ENCODE data around the gene ABCC6. TPM values are rescaled to one million over a fixed set of nuclear protein-coding genes. Genes with fewer than 3 reads are reported as not detected.
"Not testable (repeated sequence)": the region's sequence is repeated elsewhere in the genome, so short reads cannot be mapped to it uniquely, and the experiment has no call there.

ABCC6 gene
- total RNA-seq, 1 experiment from 2014 or later = 2.7 TPM

- intact Hi-C loops (cut with micrococcal nuclease); ATAC-seq; H3K9me3 ChIP-seq (ENCODE audit: control insufficient read depth in 1 of 2, insufficient read depth in 1 of 2, low read depth in 1 of 2, low read length in 2 of 2); H3K9me2 ChIP-seq (ENCODE audit: insufficient read depth); H3K4me1 ChIP-seq (ENCODE audit: control insufficient read depth in 1 of 2, insufficient read depth in 2 of 2, low read length in 2 of 2); H3K4me3 ChIP-seq (replicated peaks in 1 of 2; ENCODE audit: low read depth in 1 of 2, low read length in 2 of 2); H3K36me3 ChIP-seq (ENCODE audit: control insufficient read depth in 1 of 2, insufficient read depth in 2 of 2, low read length in 2 of 2); H3K9ac ChIP-seq (ENCODE audit: low read length); POLR2A ChIA-PET; H3K27me3 ChIP-seq (ENCODE audit: insufficient read depth, low read length); RAD21 ChIA-PET (ENCODE audit: low non-redundant PET in 1 of 2, low total read pairs in 2 of 2, uncharacterized antibody in 2 of 2, unreplicated experiment in 2 of 2); H4K20me1 ChIP-seq (ENCODE audit: insufficient read depth); H3K4me2 ChIP-seq (ENCODE audit: low read length); DNase-seq (ENCODE audit: low read depth, low spot score); H3K27ac ChIP-seq (ENCODE audit: low read depth, low read length); H3K79me2 ChIP-seq (ENCODE audit: insufficient read depth, low read length); BruUV-seq (replicated peaks); CTCF ChIA-PET; H2AFZ ChIP-seq (ENCODE audit: low read depth, low read length, poor library complexity, severe bottlenecking): not testable (repeated sequence)
These were observed 13.8 kb upstream of the ABCC6 start for GRCh38 chr16:16237071-16237470.

GRCh38 chr16:16232692-16233061, 9.4 kb upstream of the ABCC6 start:
- H3K9me2 ChIP-seq (ENCODE audit: insufficient read depth); H2AFZ ChIP-seq (ENCODE audit: low read depth, low read length, poor library complexity, severe bottlenecking); H3K9me3 ChIP-seq (ENCODE audit: control insufficient read depth in 1 of 2, insufficient read depth in 1 of 2, low read depth in 1 of 2, low read length in 2 of 2); RAD21 ChIA-PET (ENCODE audit: low non-redundant PET in 1 of 2, low total read pairs in 2 of 2, uncharacterized antibody in 2 of 2, unreplicated experiment in 2 of 2); BruUV-seq (replicated peaks); H3K9ac ChIP-seq (ENCODE audit: low read length); H3K36me3 ChIP-seq (ENCODE audit: control insufficient read depth in 1 of 2, insufficient read depth in 2 of 2, low read length in 2 of 2); POLR2A ChIA-PET; H3K27me3 ChIP-seq (ENCODE audit: insufficient read depth, low read length); H3K27ac ChIP-seq (ENCODE audit: low read depth, low read length); H3K4me2 ChIP-seq (ENCODE audit: low read length); H3K4me1 ChIP-seq (ENCODE audit: control insufficient read depth in 1 of 2, insufficient read depth in 2 of 2, low read length in 2 of 2); CTCF ChIA-PET; DNase-seq (ENCODE audit: low read depth, low spot score); H4K20me1 ChIP-seq (ENCODE audit: insufficient read depth); H3K79me2 ChIP-seq (ENCODE audit: insufficient read depth, low read length); intact Hi-C loops (cut with micrococcal nuclease): not testable (repeated sequence)
- ATAC-seq = peak; percentile 51
- peak overlapping the region in 1 of 2 experiments; percentile 26; a peak in 1 of 4 replicates for H3K4me3 ChIP-seq (replicated peaks in 1 of 2; ENCODE audit: low read depth in 1 of 2, low read length in 2 of 2)

DNA sequence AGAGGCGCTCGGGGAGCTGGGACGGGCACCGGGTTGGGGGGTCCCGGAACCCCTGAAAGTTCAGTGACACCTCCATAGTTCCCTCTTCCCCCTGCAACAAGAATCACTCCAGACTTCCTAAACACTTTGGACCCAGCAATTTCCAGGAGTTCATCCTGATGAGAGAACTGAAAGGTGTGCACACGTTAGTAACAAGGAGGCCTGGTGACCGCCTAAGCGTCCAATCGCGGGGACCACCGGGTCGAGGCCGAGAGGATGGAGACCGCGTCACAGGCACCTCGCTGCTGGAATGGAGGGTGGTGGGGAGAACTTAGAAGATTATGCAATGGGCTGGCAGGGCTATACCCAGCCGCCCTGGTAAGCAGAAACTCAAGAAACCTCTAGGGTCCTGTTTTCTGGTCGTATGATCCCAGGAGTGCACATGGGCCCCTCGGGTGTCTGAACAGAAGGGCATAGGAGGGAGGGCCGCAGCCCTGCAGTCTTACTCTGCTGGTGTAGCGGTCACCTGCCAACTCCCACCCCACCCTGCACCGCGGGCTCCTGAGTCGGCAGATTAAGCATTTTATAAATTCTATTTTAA, 458 bp upstream of the ABCC6 start:
- BruUV-seq (replicated peaks); DNase-seq (ENCODE audit: low read depth, low spot score); intact Hi-C loops (cut with micrococcal nuclease); CTCF ChIA-PET; H3K27me3 ChIP-seq (ENCODE audit: insufficient read depth, low read length); H3K4me3 ChIP-seq (replicated peaks in 1 of 2; ENCODE audit: low read depth in 1 of 2, low read length in 2 of 2); H3K79me2 ChIP-seq (ENCODE audit: insufficient read depth, low read length); H3K9me2 ChIP-seq (ENCODE audit: insufficient read depth); H3K9ac ChIP-seq (ENCODE audit: low read length); POLR2A ChIA-PET; H2AFZ ChIP-seq (ENCODE audit: low read depth, low read length, poor library complexity, severe bottlenecking); H3K9me3 ChIP-seq (ENCODE audit: control insufficient read depth in 1 of 2, insufficient read depth in 1 of 2, low read depth in 1 of 2, low read length in 2 of 2); H3K4me2 ChIP-seq (ENCODE audit: low read length); H4K20me1 ChIP-seq (ENCODE audit: insufficient read depth); H3K4me1 ChIP-seq (ENCODE audit: control insufficient read depth in 1 of 2, insufficient read depth in 2 of 2, low read length in 2 of 2); H3K36me3 ChIP-seq (ENCODE audit: control insufficient read depth in 1 of 2, insufficient read depth in 2 of 2, low read length in 2 of 2); H3K27ac ChIP-seq (ENCODE audit: low read depth, low read length); RAD21 ChIA-PET (ENCODE audit: low non-redundant PET in 1 of 2, low total read pairs in 2 of 2, uncharacterized antibody in 2 of 2, unreplicated experiment in 2 of 2): not testable (repeated sequence)
- peak; percentile 37 for ATAC-seq

DNA sequence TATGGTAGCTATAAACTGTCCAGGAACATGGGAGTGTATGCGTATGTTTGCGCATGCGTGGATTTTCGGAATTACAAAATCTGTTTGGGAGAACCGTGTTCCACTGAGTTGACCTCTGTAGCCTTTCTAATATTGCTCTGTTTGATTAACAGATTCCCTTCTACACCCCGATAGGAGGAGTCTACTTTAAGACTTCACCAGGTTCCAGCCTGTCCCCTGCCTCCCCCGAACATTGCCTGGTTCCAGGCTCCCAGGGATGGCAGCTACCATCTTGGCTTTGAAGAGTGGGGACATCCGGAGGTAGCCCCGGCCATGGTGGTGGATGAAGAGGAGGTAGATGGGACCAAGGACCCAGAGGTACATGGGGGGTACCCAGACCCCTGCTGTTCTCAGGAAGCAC, 1.9 kb downstream of the ABCC6 start:
- H3K4me2 ChIP-seq (ENCODE audit: low read length); H2AFZ ChIP-seq (ENCODE audit: low read depth, low read length, poor library complexity, severe bottlenecking); H3K9me2 ChIP-seq (ENCODE audit: insufficient read depth); H3K4me3 ChIP-seq (replicated peaks in 1 of 2; ENCODE audit: low read depth in 1 of 2, low read length in 2 of 2); BruUV-seq (replicated peaks); H4K20me1 ChIP-seq (ENCODE audit: insufficient read depth); intact Hi-C loops (cut with micrococcal nuclease); H3K27ac ChIP-seq (ENCODE audit: low read depth, low read length); H3K4me1 ChIP-seq (ENCODE audit: control insufficient read depth in 1 of 2, insufficient read depth in 2 of 2, low read length in 2 of 2); RAD21 ChIA-PET (ENCODE audit: low non-redundant PET in 1 of 2, low total read pairs in 2 of 2, uncharacterized antibody in 2 of 2, unreplicated experiment in 2 of 2); DNase-seq (ENCODE audit: low read depth, low spot score); H3K27me3 ChIP-seq (ENCODE audit: insufficient read depth, low read length); H3K36me3 ChIP-seq (ENCODE audit: control insufficient read depth in 1 of 2, insufficient read depth in 2 of 2, low read length in 2 of 2); H3K9ac ChIP-seq (ENCODE audit: low read length); POLR2A ChIA-PET; H3K9me3 ChIP-seq (ENCODE audit: control insufficient read depth in 1 of 2, insufficient read depth in 1 of 2, low read depth in 1 of 2, low read length in 2 of 2); H3K79me2 ChIP-seq (ENCODE audit: insufficient read depth, low read length); ATAC-seq; CTCF ChIA-PET: not testable (repeated sequence)

DNA sequence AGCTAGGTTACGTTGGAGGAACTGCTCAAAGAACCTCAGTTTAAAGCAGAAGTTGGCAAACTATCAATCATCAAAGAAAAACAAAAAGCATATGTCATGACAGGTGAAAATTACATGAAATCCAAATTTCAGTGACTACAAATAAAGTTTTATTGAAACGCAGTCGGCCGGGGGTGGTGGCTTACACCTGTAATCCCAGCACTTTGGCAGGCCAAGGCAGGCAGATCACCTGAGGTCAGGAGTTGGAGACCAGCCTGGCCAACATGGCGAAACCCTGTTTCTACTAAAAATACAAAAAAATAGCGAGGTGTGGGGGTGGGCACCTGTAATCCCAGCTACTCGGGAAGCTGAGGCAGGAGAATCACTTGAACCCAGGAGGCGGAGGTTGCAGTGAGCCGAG, 2.8 kb downstream of the ABCC6 start:
- POLR2A ChIA-PET; BruUV-seq (replicated peaks); RAD21 ChIA-PET (ENCODE audit: low non-redundant PET in 1 of 2, low total read pairs in 2 of 2, uncharacterized antibody in 2 of 2, unreplicated experiment in 2 of 2): not testable (repeated sequence)

More for the DNA sequence above, 2.8 kb downstream of the ABCC6 start:
- H3K4me3 ChIP-seq (replicated peaks in 1 of 2; ENCODE audit: low read depth in 1 of 2, low read length in 2 of 2); H3K4me2 ChIP-seq (ENCODE audit: low read length); CTCF ChIA-PET; H3K9me3 ChIP-seq (ENCODE audit: control insufficient read depth in 1 of 2, insufficient read depth in 1 of 2, low read depth in 1 of 2, low read length in 2 of 2); ATAC-seq; intact Hi-C loops (cut with micrococcal nuclease); H3K9ac ChIP-seq (ENCODE audit: low read length); H3K79me2 ChIP-seq (ENCODE audit: insufficient read depth, low read length); H3K36me3 ChIP-seq (ENCODE audit: control insufficient read depth in 1 of 2, insufficient read depth in 2 of 2, low read length in 2 of 2); H2AFZ ChIP-seq (ENCODE audit: low read depth, low read length, poor library complexity, severe bottlenecking); H3K27ac ChIP-seq (ENCODE audit: low read depth, low read length); H3K9me2 ChIP-seq (ENCODE audit: insufficient read depth); H3K27me3 ChIP-seq (ENCODE audit: insufficient read depth, low read length); H3K4me1 ChIP-seq (ENCODE audit: control insufficient read depth in 1 of 2, insufficient read depth in 2 of 2, low read length in 2 of 2); DNase-seq (ENCODE audit: low read depth, low spot score); H4K20me1 ChIP-seq (ENCODE audit: insufficient read depth): not testable (repeated sequence)

Data from HCT116 (cell line).